ENCODE measurements around the gene PCBP3.

DNA sequence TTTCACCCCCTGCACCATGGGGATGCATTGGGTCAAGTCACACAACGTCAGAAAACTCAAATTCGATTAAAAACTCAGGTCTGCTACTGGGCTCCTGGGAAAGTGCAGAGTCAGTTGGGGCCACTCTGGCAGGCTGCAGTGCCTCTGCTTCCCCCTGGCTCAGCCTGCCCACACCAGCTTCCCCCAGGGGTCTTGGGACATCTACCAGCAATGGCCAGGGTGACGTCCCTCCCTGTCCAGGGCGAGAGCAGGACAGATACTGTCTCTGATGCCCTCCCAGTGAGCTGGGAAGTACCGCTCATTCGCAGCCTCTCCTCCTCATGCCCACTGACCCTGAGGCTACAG lies 231.9 kb downstream of the PCBP3 start:
- TF ChIP-seq CTCF (IDR thresholded peaks at IDR 0.05; ENCODE audit: insufficient read depth, low read length) = no peak
- no peak for TF ChIP-seq POLR2AphosphoS5 (IDR thresholded peaks at IDR 0.05; ENCODE audit: low read depth)
- TF ChIP-seq REST (IDR thresholded peaks at IDR 0.05; ENCODE audit: insufficient replicate concordance, low read depth) = no peak
